Sigmoid colon (tissue), 4 donors: ENCODE measurements around the gene SRGAP1.

Source experiments
- POLR2A ChIP-seq, 2 donors: fragments of 450-650 bp; IDR thresholded peaks; one replicate each; pipeline ENCODE4 v1.6.1; 2016; ENCODE audit warnings: antibody characterized with exemption in 2 of 2, mild to moderate bottlenecking in 2 of 2, moderate library complexity in 2 of 2
- POLR2AphosphoS5 ChIP-seq, 4 donors: sonication (generic); formaldehyde crosslinking; IDR thresholded peaks; one replicate each; pipeline ENCODE4 v1.6.1; 2017; ENCODE audit warnings: antibody characterized with exemption in 4 of 4
- TF ChIP-seq, protein P1 (sequence below), 4 experiments: fragments of 450-650 bp in 3 of 4; fragments of 200-600 bp in 1 of 4; IDR thresholded peaks; one replicate each; pipeline ENCODE4 v1.5.1; 2016 to 2019; ENCODE audit warnings: antibody characterized with exemption in 4 of 4, mild to moderate bottlenecking in 3 of 4, moderate library complexity in 2 of 4

DNA sequence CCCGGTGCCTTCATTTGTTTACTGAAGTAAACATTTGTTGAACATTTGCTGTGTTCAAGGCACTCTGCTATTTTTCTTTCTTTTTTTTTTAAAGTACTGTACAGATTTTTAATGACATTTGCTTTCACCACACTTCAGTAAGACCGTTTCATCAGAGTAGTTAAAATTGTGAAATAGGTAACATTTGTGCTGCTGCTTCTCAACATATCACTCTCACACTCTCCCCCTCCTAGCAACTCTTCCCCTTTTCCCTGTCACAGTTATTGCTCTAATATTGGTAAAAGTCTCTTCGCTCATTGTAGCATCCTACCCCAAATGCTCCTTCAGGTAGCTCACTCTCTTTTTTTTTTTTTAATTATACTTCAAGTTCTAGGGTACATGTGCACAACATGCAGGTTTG lies 49.6 kb downstream of the SRGAP1 start:
- TF ChIP-seq POLR2A (IDR thresholded peaks at IDR 0.05) (no peak), POLR2AphosphoS5 (IDR thresholded peaks at IDR 0.05) (no peak)
- TF ChIP-seq, protein P1, sequence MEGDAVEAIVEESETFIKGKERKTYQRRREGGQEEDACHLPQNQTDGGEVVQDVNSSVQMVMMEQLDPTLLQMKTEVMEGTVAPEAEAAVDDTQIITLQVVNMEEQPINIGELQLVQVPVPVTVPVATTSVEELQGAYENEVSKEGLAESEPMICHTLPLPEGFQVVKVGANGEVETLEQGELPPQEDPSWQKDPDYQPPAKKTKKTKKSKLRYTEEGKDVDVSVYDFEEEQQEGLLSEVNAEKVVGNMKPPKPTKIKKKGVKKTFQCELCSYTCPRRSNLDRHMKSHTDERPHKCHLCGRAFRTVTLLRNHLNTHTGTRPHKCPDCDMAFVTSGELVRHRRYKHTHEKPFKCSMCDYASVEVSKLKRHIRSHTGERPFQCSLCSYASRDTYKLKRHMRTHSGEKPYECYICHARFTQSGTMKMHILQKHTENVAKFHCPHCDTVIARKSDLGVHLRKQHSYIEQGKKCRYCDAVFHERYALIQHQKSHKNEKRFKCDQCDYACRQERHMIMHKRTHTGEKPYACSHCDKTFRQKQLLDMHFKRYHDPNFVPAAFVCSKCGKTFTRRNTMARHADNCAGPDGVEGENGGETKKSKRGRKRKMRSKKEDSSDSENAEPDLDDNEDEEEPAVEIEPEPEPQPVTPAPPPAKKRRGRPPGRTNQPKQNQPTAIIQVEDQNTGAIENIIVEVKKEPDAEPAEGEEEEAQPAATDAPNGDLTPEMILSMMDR (IDR thresholded peaks at IDR 0.05): no peak
